Measurements from ENCODE around the gene SHISA9.

Gene SHISA9

DNA sequence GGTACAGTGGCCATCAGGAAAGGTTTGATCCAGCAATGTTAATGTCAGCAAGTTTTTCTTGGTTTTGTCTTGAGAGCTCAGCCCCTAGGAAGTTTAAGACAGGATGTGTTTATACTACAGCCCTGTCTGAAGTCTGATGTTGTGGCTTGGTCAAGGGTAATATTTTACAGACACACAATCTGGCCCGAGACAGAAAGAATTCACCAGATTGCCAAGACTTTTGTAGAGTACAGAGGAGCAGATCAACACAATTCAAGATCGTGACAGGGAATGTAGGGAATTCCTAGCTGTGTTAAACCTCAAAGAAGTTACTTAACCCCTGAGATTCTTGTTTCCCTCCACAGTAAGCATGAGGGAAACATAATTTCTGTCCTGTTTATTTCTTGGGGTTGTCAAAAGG lies 63.1 kb downstream of the SHISA9 start:
- no peak for TF ChIP-seq POLR2AphosphoS5 (IDR thresholded peaks at IDR 0.05; ENCODE audit: low read depth, low read length)
- no peak for TF ChIP-seq TAF1 (IDR thresholded peaks at IDR 0.05; ENCODE audit: borderline replicate concordance, insufficient read depth, low read length)
- no peak for TF ChIP-seq REST (IDR thresholded peaks at IDR 0.05; ENCODE audit: insufficient read depth in 1 of 2, low read depth in 2 of 2, low read length in 2 of 2)
- TF ChIP-seq SIN3A (IDR thresholded peaks at IDR 0.05; ENCODE audit: borderline replicate concordance, insufficient read depth, low read length): no peak
- TF ChIP-seq FOXP2 (optimal IDR thresholded peaks at IDR 0.05; ENCODE audit: borderline replicate concordance, extremely low read depth, extremely low read length, insufficient read depth): no peak

DNA sequence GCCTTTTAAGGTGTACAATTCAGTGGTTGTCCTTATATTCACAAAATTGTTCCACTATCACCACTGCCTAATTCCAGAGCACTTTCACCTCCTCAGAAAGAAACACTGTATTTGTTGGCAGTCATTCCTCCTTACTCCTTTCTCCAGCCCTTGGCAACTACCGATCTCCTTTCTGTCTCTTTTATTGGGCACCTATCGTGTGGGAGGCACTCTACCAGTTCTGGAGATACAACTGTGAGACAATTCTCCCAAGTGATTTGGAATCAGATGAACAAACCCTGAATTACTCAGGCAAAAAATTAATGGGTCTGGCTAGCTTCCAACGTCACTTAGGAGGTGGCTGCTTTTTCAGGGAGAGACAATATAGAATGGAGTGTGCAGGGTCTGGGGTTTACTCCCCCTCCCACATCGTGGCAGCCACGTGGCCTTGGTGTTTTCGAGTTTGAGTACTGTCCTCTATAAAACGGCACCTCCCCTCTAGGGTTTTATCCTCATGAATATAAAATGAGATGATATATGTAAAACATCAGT lies 63.9 kb downstream of the SHISA9 start:
- TF ChIP-seq SIN3A (IDR thresholded peaks at IDR 0.05; ENCODE audit: borderline replicate concordance, insufficient read depth, low read length): no peak
- no peak for TF ChIP-seq TAF1 (IDR thresholded peaks at IDR 0.05; ENCODE audit: borderline replicate concordance, insufficient read depth, low read length)
- TF ChIP-seq REST (IDR thresholded peaks at IDR 0.05; ENCODE audit: insufficient read depth in 1 of 2, low read depth in 2 of 2, low read length in 2 of 2): no peak
- no peak for TF ChIP-seq FOXP2 (optimal IDR thresholded peaks at IDR 0.05; ENCODE audit: borderline replicate concordance, extremely low read depth, extremely low read length, insufficient read depth)
- TF ChIP-seq POLR2AphosphoS5 (IDR thresholded peaks at IDR 0.05; ENCODE audit: low read depth, low read length): no peak

DNA sequence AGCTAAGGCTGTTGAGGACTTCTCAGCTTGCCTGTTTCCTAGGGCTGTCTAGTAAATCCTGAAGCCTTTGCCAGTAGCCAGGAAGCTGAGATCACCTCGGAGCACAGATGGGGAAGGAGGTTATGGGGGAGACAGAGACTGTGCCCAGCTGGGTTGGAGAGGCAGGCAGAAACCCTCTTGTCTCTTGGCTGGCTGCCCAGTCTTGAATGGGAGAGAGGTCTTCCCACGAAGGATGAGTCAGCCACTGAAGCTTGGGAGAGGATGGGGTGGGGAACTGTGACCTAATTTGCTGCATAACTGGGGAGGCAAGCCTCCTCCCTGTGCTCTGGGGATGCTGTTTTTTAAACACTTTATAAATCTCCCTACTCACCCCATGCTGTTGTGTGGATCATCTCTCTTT lies 69.8 kb downstream of the SHISA9 start:
- TF ChIP-seq SIN3A (IDR thresholded peaks at IDR 0.05; ENCODE audit: borderline replicate concordance, insufficient read depth, low read length) (no peak), TAF1 (IDR thresholded peaks at IDR 0.05; ENCODE audit: borderline replicate concordance, insufficient read depth, low read length) (no peak), POLR2AphosphoS5 (IDR thresholded peaks at IDR 0.05; ENCODE audit: low read depth, low read length) (no peak), FOXP2 (optimal IDR thresholded peaks at IDR 0.05; ENCODE audit: borderline replicate concordance, extremely low read depth, extremely low read length, insufficient read depth) (no peak), REST (IDR thresholded peaks at IDR 0.05; ENCODE audit: insufficient read depth in 1 of 2, low read depth in 2 of 2, low read length in 2 of 2) (no peak)

DNA sequence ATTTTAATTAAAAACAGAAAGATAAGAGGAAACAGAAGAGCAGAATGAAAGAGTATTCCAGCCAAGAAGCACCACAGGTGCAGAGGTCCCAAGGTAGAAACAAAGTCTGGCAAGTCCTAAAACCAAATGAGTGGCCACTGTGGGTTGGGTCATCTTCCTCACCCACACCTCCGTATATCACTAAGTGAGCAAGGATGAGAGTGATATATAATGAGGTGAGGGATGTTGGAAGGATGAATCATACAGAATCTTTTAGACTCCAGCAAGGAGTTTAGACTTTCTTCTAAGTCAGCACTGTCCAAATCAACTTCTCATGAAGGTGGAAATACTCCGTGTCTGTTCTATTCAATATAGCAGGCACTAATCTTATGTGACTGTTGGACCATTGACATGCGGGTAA lies 70.8 kb downstream of the SHISA9 start:
- TF ChIP-seq TAF1 (IDR thresholded peaks at IDR 0.05; ENCODE audit: borderline replicate concordance, insufficient read depth, low read length) (no peak), REST (IDR thresholded peaks at IDR 0.05; ENCODE audit: insufficient read depth in 1 of 2, low read depth in 2 of 2, low read length in 2 of 2) (no peak), FOXP2 (optimal IDR thresholded peaks at IDR 0.05; ENCODE audit: borderline replicate concordance, extremely low read depth, extremely low read length, insufficient read depth) (no peak), SIN3A (IDR thresholded peaks at IDR 0.05; ENCODE audit: borderline replicate concordance, insufficient read depth, low read length) (no peak), POLR2AphosphoS5 (IDR thresholded peaks at IDR 0.05; ENCODE audit: low read depth, low read length) (no peak)

GRCh38 chr16:12975766-12976165 lies 74.4 kb downstream of the SHISA9 start:
- TF ChIP-seq REST (IDR thresholded peaks at IDR 0.05; ENCODE audit: insufficient read depth in 1 of 2, low read depth in 2 of 2, low read length in 2 of 2): no peak
- no peak for TF ChIP-seq POLR2AphosphoS5 (IDR thresholded peaks at IDR 0.05; ENCODE audit: low read depth, low read length)
- no peak for TF ChIP-seq SIN3A (IDR thresholded peaks at IDR 0.05; ENCODE audit: borderline replicate concordance, insufficient read depth, low read length)
